GM23338 (cell line): ENCODE data around the gene NCAPH2.

Experiments
- CREB1 ChIP-seq: fragments of 250-450 bp; sonication (Bioruptor Pico); IDR thresholded peaks from 2 replicates; pipeline ENCODE4 v1.5.0; 2020; ENCODE audit warnings: low read depth, mild to moderate bottlenecking, moderate library complexity
- EZH2 ChIP-seq: fragments of 200-600 bp; sonication (generic); IDR thresholded peaks from one replicate; pipeline ENCODE4 v1.8.0; 2017; ENCODE audit warnings: antibody characterized with exemption, mild to moderate bottlenecking, low read depth; ENCODE audit not compliant: unreplicated experiment
- EZH2phosphoT487 ChIP-seq: fragments of 200-600 bp; sonication (generic); IDR thresholded peaks from one replicate; pipeline ENCODE4 v1.8.1; 2018; ENCODE audit warnings: antibody characterized with exemption; ENCODE audit not compliant: unreplicated experiment
- JUNB ChIP-seq: IDR thresholded peaks from one replicate; pipeline ENCODE4 v1.6.1; 2016; ENCODE audit warnings: antibody characterized with exemption; ENCODE audit not compliant: unreplicated experiment
- NANOG ChIP-seq: IDR thresholded peaks from 2 replicates; pipeline ENCODE4 v1.6.1; 2016; ENCODE audit warnings: antibody characterized with exemption, borderline replicate concordance
- POLR2AphosphoS5 ChIP-seq: IDR thresholded peaks from 2 replicates; pipeline ENCODE4 v1.6.1; 2016; ENCODE audit warnings: antibody characterized with exemption, low read depth
- STAT1 ChIP-seq: IDR thresholded peaks from one replicate; pipeline ENCODE4 v1.6.1; 2016; ENCODE audit warnings: antibody characterized with exemption; ENCODE audit not compliant: unreplicated experiment
- ZNF331 ChIP-seq: fragments of 250-450 bp; sonication (Bioruptor Pico); IDR thresholded peaks from 2 replicates; pipeline ENCODE4 v1.5.0; 2020; ENCODE audit warnings: low read depth, mild to moderate bottlenecking, moderate library complexity
- TF ChIP-seq, protein P1 (sequence below), 2 experiments: fragments of 200-600 bp in 1 of 2; sonication (generic) in 1 of 2; conservative IDR thresholded peaks; 2 replicates each; pipeline versions ENCODE4 v1.5.1 to v1.6.1; 2016 to 2017; ENCODE audit warnings: antibody characterized with exemption in 2 of 2, low read depth in 2 of 2, mild to moderate bottlenecking in 2 of 2, moderate library complexity in 1 of 2
- TF ChIP-seq, protein P2 (sequence below): IDR thresholded peaks from one replicate; pipeline ENCODE4 v1.6.1; 2018; ENCODE audit warnings: antibody characterized with exemption; ENCODE audit not compliant: unreplicated experiment
- TF ChIP-seq, protein P3 (sequence below): IDR thresholded peaks from 2 replicates; pipeline ENCODE4 v1.6.1; 2016; ENCODE audit warnings: antibody characterized with exemption

DNA sequence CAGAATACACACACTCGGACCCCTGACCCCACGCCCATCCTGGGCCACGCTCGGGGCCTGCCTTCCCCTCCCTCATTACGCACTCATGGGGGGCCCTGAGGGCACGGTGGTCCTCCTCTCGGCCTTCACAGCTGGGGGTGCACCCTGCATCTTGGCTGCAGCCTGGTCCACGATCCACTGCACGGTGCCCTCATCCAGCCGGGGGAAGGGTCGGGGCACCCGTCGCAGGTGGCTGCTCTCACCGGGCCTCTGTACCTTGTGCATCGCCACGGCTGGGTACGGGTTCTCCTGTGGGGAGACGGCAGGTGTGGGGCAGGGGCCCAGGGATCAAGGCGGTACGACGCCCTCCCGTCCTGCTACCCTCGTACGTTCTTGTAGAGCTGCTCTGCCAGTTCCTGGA is 43.6 kb upstream of the NCAPH2 start:
- TF ChIP-seq EZH2phosphoT487: no peak
- TF ChIP-seq, protein P1, sequence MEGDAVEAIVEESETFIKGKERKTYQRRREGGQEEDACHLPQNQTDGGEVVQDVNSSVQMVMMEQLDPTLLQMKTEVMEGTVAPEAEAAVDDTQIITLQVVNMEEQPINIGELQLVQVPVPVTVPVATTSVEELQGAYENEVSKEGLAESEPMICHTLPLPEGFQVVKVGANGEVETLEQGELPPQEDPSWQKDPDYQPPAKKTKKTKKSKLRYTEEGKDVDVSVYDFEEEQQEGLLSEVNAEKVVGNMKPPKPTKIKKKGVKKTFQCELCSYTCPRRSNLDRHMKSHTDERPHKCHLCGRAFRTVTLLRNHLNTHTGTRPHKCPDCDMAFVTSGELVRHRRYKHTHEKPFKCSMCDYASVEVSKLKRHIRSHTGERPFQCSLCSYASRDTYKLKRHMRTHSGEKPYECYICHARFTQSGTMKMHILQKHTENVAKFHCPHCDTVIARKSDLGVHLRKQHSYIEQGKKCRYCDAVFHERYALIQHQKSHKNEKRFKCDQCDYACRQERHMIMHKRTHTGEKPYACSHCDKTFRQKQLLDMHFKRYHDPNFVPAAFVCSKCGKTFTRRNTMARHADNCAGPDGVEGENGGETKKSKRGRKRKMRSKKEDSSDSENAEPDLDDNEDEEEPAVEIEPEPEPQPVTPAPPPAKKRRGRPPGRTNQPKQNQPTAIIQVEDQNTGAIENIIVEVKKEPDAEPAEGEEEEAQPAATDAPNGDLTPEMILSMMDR (conservative IDR thresholded peaks at IDR 0.05; ENCODE audit: low read depth in 2 of 2): no peak
- TF ChIP-seq EZH2: no peak
- TF ChIP-seq, protein P2, sequence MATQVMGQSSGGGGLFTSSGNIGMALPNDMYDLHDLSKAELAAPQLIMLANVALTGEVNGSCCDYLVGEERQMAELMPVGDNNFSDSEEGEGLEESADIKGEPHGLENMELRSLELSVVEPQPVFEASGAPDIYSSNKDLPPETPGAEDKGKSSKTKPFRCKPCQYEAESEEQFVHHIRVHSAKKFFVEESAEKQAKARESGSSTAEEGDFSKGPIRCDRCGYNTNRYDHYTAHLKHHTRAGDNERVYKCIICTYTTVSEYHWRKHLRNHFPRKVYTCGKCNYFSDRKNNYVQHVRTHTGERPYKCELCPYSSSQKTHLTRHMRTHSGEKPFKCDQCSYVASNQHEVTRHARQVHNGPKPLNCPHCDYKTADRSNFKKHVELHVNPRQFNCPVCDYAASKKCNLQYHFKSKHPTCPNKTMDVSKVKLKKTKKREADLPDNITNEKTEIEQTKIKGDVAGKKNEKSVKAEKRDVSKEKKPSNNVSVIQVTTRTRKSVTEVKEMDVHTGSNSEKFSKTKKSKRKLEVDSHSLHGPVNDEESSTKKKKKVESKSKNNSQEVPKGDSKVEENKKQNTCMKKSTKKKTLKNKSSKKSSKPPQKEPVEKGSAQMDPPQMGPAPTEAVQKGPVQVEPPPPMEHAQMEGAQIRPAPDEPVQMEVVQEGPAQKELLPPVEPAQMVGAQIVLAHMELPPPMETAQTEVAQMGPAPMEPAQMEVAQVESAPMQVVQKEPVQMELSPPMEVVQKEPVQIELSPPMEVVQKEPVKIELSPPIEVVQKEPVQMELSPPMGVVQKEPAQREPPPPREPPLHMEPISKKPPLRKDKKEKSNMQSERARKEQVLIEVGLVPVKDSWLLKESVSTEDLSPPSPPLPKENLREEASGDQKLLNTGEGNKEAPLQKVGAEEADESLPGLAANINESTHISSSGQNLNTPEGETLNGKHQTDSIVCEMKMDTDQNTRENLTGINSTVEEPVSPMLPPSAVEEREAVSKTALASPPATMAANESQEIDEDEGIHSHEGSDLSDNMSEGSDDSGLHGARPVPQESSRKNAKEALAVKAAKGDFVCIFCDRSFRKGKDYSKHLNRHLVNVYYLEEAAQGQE: no peak
- TF ChIP-seq CREB1 (CRISPR knock-in tag): no peak
- TF ChIP-seq POLR2AphosphoS5: no peak
- no peak for TF ChIP-seq NANOG
- TF ChIP-seq ZNF331: no peak
- TF ChIP-seq, protein P3, sequence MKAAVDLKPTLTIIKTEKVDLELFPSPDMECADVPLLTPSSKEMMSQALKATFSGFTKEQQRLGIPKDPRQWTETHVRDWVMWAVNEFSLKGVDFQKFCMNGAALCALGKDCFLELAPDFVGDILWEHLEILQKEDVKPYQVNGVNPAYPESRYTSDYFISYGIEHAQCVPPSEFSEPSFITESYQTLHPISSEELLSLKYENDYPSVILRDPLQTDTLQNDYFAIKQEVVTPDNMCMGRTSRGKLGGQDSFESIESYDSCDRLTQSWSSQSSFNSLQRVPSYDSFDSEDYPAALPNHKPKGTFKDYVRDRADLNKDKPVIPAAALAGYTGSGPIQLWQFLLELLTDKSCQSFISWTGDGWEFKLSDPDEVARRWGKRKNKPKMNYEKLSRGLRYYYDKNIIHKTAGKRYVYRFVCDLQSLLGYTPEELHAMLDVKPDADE: no peak
- TF ChIP-seq STAT1: no peak
- no peak for TF ChIP-seq JUNB
